Measurements from ENCODE around the gene HNMT.

The HNMT gene

GRCh38 chr2:138036522-138036921 is 72.2 kb downstream of the HNMT start:
- H3K36me3 ChIP-seq (ENCODE audit: control insufficient read depth in 2 of 2, insufficient read depth in 1 of 2, low read length in 2 of 2): no peaks in the 10 kb centered on the region
- ChIA-PET CTCF (interaction anchor here (0.7 to 1.0 kb wide), 2 partner anchors 103 to 749 kb away, joined by 3 read pairs; no protein-coding TSS in a partner anchor), POLR2A (no interaction called here)
- H3K4me1 ChIP-seq (ENCODE audit: control insufficient read depth, insufficient read depth, low read length): no peaks in the 10 kb centered on the region
- H3K4me3 ChIP-seq (ENCODE audit: low read depth, low read length): no peak overlapping the region
- TF ChIP-seq MEIS1 (CRISPR knock-in tag; IDR thresholded peaks at IDR 0.05; ENCODE audit: borderline replicate concordance) (no peak), ZNF792 (tag by site-specific recombination; IDR thresholded peaks at IDR 0.05) (no peak), SP2 (tag by site-specific recombination; IDR thresholded peaks at IDR 0.05) (no peak), ZNF324 (tag by site-specific recombination; IDR thresholded peaks at IDR 0.05) (no peak), IKZF3 (tag by site-specific recombination; IDR thresholded peaks at IDR 0.05) (no peak), KLF9 (tag by site-specific recombination; IDR thresholded peaks at IDR 0.05; ENCODE audit: low read depth) (no peak), ZBTB26 (tag by site-specific recombination; optimal IDR thresholded peaks at IDR 0.05) (no peak), ZNF701 (tag by site-specific recombination; IDR thresholded peaks at IDR 0.05) (no peak), ZBTB21 (tag by site-specific recombination; IDR thresholded peaks at IDR 0.05) (no peak), ZNF558 (tag by site-specific recombination; IDR thresholded peaks at IDR 0.05) (no peak), ZNF449 (tag by site-specific recombination; IDR thresholded peaks at IDR 0.05) (no peak), ZNF510 (tag by site-specific recombination; IDR thresholded peaks at IDR 0.05; ENCODE audit: insufficient replicate concordance) (no peak), ZNF302 (tag by site-specific recombination; IDR thresholded peaks at IDR 0.05; ENCODE audit: low read depth) (no peak), BCL11A (tag by site-specific recombination; IDR thresholded peaks at IDR 0.05; ENCODE audit: low read depth) (no peak), ZNF266 (tag by site-specific recombination; IDR thresholded peaks at IDR 0.05; ENCODE audit: low read depth) (no peak), ZBTB49 (tag by site-specific recombination; IDR thresholded peaks at IDR 0.05; ENCODE audit: low read depth) (no peak), ZNF426 (tag by site-specific recombination; IDR thresholded peaks at IDR 0.05) (no peak), ZNF433 (tag by site-specific recombination; IDR thresholded peaks at IDR 0.05; ENCODE audit: low read depth) (no peak), HIC1 (tag by site-specific recombination; IDR thresholded peaks at IDR 0.05) (no peak), ZNF214 (tag by site-specific recombination; IDR thresholded peaks at IDR 0.05; ENCODE audit: borderline replicate concordance) (no peak)
- no peaks in the 10 kb centered on the region for H3K9me3 ChIP-seq (ENCODE audit: control insufficient read depth, insufficient read depth, low read depth, low read length)
- no peak overlapping the region for H3K27ac ChIP-seq (ENCODE audit: extremely low read depth, low read depth, low read length)
